A673 (cell line): Measurements from ENCODE around the gene DDX51. TPM values are rescaled to one million over a fixed set of nuclear protein-coding genes. Genes with fewer than 3 reads are reported as not detected.

Experiments
- BruUV-seq: library from RNA; stranded (reverse); fragments of 400-500 nt; replicated peaks from 2 replicates; lab custom pipeline; 2021; lab: Mats Ljungman, UMichigan
- CTCF ChIA-PET: fragments of 300-600 bp; sonication (Branson Sonifier 250); formaldehyde crosslinking; loops from one replicate; lab custom pipeline; 2022; ENCODE audit warnings: antibody characterized with exemption; lab: Charles Lee
- POLR2A ChIA-PET: fragments of 300-600 bp; sonication (Branson Sonifier 250); formaldehyde crosslinking; loops from one replicate; lab custom pipeline; 2022; ENCODE audit warnings: antibody characterized with exemption; ENCODE audit not compliant: low non-redundant PET; lab: Charles Lee
- DNase-seq: peaks from one replicate; pipeline ENCODE4 v3.0.0-alpha.2; 2015; ENCODE audit warnings: low spot score
- H3K27ac ChIP-seq: fragments of 200-600 bp; sonication (generic); 2 replicates; pipeline ENCODE4 v1.5.1; 2016; ENCODE audit warnings: mixed run types, low read depth, mild to moderate bottlenecking, mixed read lengths, antibody characterized with exemption, low read length; ENCODE audit not compliant: poor library complexity, severe bottlenecking
- H3K27me3 ChIP-seq: fragments of 200-600 bp; sonication (generic); replicated peaks from 2 replicates; pipeline ENCODE4 v1.6.1; 2017; ENCODE audit warnings: mixed run types, low read depth, mild to moderate bottlenecking, mixed read lengths, antibody characterized with exemption, low read length; ENCODE audit not compliant: insufficient read depth, poor library complexity
- H3K36me3 ChIP-seq: fragments of 200-600 bp; sonication (generic); 2 replicates; pipeline ENCODE4 v1.6.1; 2016; ENCODE audit warnings: mixed run types, mild to moderate bottlenecking, mixed read lengths, antibody characterized with exemption, low read length; ENCODE audit not compliant: insufficient read depth, poor library complexity, severe bottlenecking
- H3K4me1 ChIP-seq: fragments of 200-600 bp; sonication (generic); 2 replicates; pipeline ENCODE4 v1.6.1; 2017; ENCODE audit warnings: mixed run types, mild to moderate bottlenecking, mixed read lengths, antibody characterized with exemption, low read length; ENCODE audit not compliant: insufficient read depth, poor library complexity, severe bottlenecking
- H3K4me3 ChIP-seq: fragments of 200-600 bp; sonication (generic); 2 replicates; pipeline ENCODE4 v1.5.1; 2016; ENCODE audit warnings: low read depth, mixed run types, mild to moderate bottlenecking, mixed read lengths, low read length; ENCODE audit not compliant: poor library complexity, severe bottlenecking
- H3K9me3 ChIP-seq: fragments of 200-600 bp; sonication (generic); 2 replicates; pipeline ENCODE4 v1.6.1; 2016; ENCODE audit warnings: mixed run types, low read depth, mild to moderate bottlenecking, mixed read lengths, antibody characterized with exemption, low read length; ENCODE audit not compliant: poor library complexity, severe bottlenecking
- EZH2 ChIP-seq: fragments of 200-600 bp; sonication (generic); IDR thresholded peaks from 2 replicates; pipeline ENCODE4 v1.6.1; 2017; ENCODE audit warnings: borderline replicate concordance, low read depth, mild to moderate bottlenecking, mixed read lengths, antibody characterized with exemption, low read length; ENCODE audit not compliant: poor library complexity, severe bottlenecking
- intact Hi-C: fragments of 100-400 bp; cut with micrococcal nuclease; formaldehyde crosslinking; loops from one replicate; pipeline ENCODE4 v1.10.0; 2022; ENCODE audit not compliant: unreplicated experiment
- total RNA-seq: library from RNA; stranded (reverse); gene quantifications from 2 replicates; pipeline ENCODE4 v1.2.3, GENCODE V29; 2021
- TF ChIP-seq, protein P1 (sequence below): fragments of 300-800, 200-600 bp; sonication (generic); conservative IDR thresholded peaks from 2 replicates; pipeline ENCODE4 v1.5.1; 2017; ENCODE audit warnings: low read depth, mild to moderate bottlenecking, antibody characterized with exemption, low read length, moderate library complexity, mixed read lengths

Gene DDX51
- total RNA-seq, 1 experiment from 2014 or later, result 38.9 TPM

DNA sequence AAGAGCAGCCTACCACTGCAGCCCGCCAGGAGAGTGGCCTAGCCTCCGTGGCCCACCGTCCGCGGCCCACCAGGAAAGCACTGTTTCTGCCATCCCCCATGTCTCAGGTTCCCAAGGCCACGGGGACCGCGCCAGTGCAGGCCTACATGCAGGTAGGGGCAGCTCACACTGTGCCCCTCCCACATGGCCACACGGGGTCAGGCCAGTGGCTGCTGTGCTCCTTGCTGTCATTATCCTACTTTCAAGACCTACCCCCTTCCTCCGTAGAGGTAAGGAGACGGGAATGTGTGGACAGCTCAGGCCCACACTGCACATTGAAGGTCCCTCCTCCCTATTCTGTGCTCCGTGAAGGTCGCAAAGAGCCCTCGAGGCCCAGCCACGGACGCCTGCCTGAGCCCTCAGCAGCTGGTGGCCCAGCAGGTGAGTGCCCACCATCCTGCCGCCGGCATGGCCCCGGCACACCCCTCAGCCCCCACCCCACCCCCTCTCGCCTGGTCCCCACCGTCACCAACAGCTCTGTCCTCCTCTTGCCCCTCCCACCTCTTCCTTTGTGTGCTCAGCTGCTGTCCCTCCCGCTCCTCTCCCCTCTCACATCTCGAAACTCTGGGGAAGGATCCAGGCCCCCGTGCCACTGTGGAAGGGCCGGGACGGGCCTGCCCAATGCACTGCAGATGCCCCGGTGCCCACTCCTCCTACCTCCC is 10.0 kb downstream of the DDX51 start:
- H3K4me3 ChIP-seq, result no peak overlapping the region
- POLR2A ChIA-PET, result no interaction called here
- no peaks in the 10 kb centered on the region for H3K9me3 ChIP-seq
- no peaks in the 10 kb centered on the region for H3K4me1 ChIP-seq
- H3K36me3 ChIP-seq, result no peaks in the 10 kb centered on the region
- no peak for DNase-seq
- BruUV-seq, result no TSS peak
- H3K27ac ChIP-seq, result no peak overlapping the region
- intact Hi-C loops, result loop anchor here (5.0 kb wide), 1 partner anchor 37 kb away; no protein-coding TSS in a partner anchor
- TF ChIP-seq, protein P1, sequence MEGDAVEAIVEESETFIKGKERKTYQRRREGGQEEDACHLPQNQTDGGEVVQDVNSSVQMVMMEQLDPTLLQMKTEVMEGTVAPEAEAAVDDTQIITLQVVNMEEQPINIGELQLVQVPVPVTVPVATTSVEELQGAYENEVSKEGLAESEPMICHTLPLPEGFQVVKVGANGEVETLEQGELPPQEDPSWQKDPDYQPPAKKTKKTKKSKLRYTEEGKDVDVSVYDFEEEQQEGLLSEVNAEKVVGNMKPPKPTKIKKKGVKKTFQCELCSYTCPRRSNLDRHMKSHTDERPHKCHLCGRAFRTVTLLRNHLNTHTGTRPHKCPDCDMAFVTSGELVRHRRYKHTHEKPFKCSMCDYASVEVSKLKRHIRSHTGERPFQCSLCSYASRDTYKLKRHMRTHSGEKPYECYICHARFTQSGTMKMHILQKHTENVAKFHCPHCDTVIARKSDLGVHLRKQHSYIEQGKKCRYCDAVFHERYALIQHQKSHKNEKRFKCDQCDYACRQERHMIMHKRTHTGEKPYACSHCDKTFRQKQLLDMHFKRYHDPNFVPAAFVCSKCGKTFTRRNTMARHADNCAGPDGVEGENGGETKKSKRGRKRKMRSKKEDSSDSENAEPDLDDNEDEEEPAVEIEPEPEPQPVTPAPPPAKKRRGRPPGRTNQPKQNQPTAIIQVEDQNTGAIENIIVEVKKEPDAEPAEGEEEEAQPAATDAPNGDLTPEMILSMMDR, result no peak
- TF ChIP-seq EZH2, result no peak
- no peaks in the 10 kb centered on the region for H3K27me3 ChIP-seq
- CTCF ChIA-PET, result no interaction called here

DNA sequence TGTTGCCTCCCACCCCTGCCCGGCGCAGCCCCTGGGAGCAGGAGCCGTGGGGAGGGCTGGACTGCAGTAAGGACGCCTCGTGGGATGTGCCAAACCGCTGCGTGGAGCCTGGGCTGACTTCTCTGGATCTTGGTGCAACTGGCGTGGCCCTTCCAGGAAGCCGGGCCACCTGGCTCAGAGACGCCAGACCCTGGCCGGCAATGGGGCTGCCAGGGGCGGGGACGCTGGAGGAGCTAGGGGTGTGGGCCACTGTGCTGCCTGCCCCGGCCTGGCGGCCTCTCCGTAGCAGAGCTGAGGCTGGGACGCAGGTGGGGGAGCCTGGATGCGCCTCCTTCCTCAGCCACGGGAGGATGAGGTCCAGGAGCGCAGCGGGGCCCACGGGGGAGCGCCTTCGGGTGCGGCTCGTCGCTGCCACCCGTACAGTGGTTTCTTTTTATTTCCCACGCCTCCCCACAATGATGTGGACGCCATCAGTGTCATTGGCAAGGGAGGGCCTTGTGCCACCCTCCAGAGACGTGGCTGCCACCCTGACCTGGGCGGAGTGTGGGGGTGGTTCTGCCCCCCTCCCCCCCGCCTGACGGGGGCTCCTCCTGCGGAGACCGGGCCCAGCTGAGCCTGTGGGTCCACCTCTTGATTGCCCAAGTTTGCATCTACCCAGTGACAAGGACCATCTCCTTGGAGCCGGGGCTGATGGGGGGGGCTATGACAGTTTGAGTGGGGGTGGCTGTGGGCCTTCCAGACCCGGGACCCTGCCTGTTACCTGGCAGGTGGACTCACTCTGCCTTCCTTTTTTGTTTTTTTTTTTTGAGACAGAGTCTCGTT is 11.3 kb downstream of the DDX51 start:
- no peaks in the 10 kb centered on the region for H3K27me3 ChIP-seq
- intact Hi-C loops, result loop anchor here (5.0 kb wide), 1 partner anchor 36 kb away; no protein-coding TSS in a partner anchor
- no peak for TF ChIP-seq EZH2
- TF ChIP-seq, protein P1, result no peak
- no peak for DNase-seq
- no peak overlapping the region for H3K27ac ChIP-seq
- ChIA-PET CTCF (no interaction called here), POLR2A (no interaction called here)
- H3K4me3 ChIP-seq, result no peak overlapping the region
- no TSS peak for BruUV-seq
- no peaks in the 10 kb centered on the region for H3K4me1 ChIP-seq
- H3K9me3 ChIP-seq, result no peaks in the 10 kb centered on the region
- H3K36me3 ChIP-seq, result peaks cover 3% of the 10 kb centered on the region

DNA sequence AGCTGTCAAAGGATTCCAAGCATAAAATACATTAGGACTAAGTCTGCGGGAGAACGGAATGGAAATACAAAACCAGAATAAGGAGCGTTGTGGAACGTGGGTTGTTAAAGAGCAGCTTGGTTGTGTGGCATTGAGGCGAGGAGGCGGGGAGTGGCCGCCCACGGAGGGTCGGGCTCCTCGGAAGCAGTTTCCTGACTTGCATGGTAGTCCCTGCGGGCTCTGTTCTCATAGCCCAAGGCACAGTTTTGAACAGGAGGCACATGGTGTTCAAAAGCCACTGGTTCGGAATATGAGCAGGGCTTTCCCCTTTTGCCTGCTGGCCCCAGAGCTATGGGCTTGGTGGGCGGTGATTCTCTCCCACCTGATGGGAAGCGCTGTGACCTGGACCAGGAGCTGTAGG is 12.2 kb downstream of the DDX51 start:
- ChIA-PET POLR2A (no interaction called here), CTCF (interaction anchor here (0.5 kb wide), 1 partner anchor 281 kb away, joined by 3 read pairs; no protein-coding TSS in a partner anchor)
- intact Hi-C loops, result loop anchor here (5.0 kb wide), 1 partner anchor 35 kb away; no protein-coding TSS in a partner anchor
- TF ChIP-seq, protein P1, result no peak
- TF ChIP-seq EZH2, result no peak
- H3K9me3 ChIP-seq, result no peaks in the 10 kb centered on the region
- H3K4me3 ChIP-seq, result no peak overlapping the region
- no peak for DNase-seq
- H3K27ac ChIP-seq, result no peak overlapping the region
- H3K4me1 ChIP-seq, result no peaks in the 10 kb centered on the region
- BruUV-seq, result no TSS peak
- peaks cover 6% of the 10 kb centered on the region for H3K36me3 ChIP-seq
- no peaks in the 10 kb centered on the region for H3K27me3 ChIP-seq
